HG02970 (cell line): ENCODE measurements around the gene ADAM17.
A peak's percentile ranks its signal among the peaks of the same experiment; 100 is the strongest.
"Not testable (repeated sequence)": the region's sequence is repeated elsewhere in the genome, so short reads cannot be mapped to it uniquely, and the experiment has no call there.

Source experiments
- ATAC-seq: cut with Tn5 transposase; IDR thresholded peaks from one replicate; pipeline ENCODE4 v1.9.1; 2021; ENCODE audit warnings: mild to moderate bottlenecking, moderate library complexity, moderate number of reproducible peaks; ENCODE audit not compliant: unreplicated experiment, low FRiP score

ADAM17 gene

DNA sequence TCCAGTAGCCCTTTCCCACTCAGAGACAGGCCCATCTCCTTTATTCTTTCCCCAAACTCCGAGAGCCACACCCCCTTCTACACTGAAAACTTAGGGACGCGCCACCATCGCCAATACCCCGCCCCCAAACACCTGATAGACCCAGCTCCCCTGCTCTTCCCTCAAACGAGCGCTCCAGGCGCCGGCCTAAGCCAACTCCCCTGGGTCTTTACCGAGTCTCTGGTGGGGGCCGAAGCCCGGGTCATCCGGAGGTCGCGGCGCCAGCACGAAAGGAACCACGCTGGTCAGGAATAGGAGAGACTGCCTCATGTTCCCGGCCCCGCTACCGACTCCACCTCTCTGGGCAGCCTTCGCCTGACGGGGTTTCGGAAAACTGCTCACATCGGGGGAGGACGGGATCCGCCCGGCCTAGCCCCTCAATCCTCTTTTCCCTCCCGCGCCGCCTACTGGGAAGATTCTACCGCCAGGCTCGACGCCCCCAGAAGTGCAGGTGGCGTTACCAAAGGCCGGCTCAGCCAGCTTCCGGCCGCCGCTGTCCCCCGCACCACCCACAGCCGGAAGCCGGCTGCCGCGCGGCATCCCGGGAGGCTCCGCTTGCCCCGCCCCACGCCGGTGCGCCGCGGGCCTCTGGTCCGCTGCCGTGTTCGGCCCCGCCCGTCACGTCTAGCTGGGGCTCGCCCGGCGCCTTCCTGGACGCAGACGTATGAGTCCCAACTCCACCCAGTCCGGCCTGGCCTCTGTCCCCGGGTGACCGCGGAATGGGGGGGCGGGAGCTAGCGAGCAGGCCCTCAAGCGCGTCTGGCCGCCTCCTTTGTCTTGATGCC is at the start of gene ADAM17:
TSS of gene ADAM17 (minus strand) at position 534 of the 824 bp plus-strand sequence. CDS start at position 309, 225 bp downstream.
- ATAC-seq, result peak; percentile 84

DNA sequence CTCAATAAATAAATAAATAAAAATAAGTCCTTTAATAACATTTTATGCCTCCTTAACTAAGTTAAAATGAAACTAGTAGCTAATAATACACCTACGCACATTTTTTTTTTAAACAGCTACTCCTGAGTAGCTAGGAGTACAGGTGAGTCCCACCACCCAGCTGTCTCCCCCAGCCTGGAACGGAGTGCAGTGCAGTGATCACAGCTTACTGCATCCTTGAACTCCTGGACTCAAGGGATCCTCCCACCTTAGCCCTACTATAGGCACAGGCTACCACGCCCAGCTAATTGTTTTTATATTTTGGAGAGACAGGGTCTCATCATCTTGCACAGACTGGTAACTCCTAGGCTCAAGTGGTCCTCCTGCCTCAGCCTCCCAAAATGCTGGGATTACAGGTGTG is 46.8 kb upstream of the ADAM17 start:
- no peak for ATAC-seq

DNA sequence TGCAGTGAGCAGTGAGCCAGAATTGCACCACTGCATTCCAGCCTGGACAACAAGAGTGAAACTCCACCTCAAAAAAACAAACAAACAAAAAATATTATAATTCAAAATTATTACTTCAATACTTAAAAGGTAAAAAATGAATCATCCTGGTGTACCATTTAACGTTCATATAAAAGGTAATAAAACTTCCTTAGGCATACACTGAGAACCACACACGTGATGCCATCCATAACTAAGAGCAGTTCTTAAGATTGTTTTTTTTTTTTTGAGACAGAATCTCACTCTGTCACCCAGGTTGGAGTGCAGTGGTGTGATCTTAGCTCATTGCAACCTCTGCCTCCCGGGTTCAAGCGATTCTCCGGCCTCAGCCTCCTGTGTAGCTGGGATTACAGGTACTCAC is 45.8 kb upstream of the ADAM17 start:
- no peak for ATAC-seq

DNA sequence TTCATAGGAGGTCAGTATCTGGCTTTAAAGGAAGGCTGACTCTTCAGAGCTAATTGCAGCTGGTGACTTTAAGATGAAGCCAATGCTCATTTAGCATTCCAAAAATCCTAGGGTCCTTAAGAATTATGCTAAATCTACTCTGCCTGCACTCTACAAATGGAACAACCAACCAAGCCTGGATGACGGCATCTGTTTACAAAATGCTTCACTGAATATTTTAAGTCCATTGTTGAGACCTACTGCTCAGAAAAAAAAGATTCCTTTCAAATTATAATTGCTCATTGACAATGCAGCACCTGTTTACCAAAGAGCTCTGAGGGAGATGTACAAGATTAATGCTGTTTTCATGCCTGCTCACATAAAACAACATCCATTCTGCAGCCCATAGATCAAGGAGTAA is 43.8 kb upstream of the ADAM17 start:
- ATAC-seq, result no peak

DNA sequence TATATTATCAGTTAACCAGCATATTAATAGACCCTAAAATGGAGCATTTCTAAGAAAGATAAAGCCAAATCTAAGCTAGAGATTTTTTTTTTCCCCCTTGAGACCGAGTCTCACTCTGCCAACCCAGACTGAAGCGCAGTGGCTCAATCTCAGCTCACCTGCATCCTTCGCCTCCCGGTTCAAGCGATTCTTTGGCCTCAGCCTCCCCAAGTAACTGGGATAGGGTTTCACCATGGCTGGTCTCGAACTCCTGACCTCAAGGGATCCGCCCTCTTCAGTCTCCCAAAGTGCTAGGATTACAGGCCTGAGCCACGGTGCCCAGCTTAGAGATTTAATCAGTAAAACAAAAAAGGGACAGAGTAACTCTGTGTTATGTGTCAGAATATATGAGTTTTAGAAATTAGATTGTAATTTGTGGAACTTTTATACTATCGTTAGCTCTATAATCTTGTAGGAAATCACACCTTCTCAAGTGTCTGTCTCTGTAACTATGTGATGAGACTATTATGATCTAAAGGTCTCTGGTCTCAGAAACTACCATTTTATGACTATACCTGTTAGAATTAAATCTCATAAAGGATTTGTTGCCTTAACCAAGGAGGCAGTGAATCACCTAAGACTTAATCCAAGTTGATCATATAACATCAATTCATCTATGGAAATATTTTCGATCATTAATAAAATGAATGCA is 41.1 kb upstream of the ADAM17 start:
- ATAC-seq, result no peak

DNA sequence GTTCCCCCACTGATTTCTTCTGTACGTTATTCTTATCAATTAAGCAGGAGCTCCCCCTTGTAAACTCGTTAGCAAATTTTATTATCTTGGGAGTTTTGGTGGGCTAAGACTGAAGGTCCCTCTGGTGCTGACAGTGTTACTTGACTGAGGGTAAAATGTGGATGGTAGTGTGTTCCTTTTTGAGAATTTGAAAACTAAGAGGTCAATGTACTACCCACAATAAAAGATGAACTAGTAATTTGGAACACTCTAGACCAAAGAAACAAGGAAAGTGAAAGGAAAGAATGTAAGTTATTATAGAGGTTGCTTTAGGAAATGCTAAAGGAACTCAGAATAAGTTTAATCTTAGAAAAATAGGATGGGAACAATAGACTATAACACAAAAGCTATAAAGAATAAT is 40.1 kb upstream of the ADAM17 start:
- ATAC-seq, result no peak

DNA sequence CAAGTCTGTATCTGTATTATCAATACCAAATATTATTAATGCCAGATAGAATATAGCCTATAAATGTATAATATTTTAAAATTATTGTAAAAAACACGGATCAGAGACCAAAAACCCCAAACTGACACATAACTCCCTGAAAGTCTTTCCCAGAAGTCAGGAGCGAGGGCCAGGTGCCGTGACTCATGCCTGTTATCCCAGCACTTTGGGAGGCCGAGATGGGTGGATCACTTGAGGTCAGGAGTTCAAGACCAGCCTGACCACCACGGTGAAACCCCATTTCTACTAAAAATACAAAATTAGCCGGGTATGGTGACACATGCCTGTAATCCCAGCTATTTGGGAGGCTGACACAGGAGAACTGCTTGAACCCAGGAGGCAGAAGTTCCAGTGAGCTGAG is 39.6 kb upstream of the ADAM17 start:
- not testable (repeated sequence) for ATAC-seq

DNA sequence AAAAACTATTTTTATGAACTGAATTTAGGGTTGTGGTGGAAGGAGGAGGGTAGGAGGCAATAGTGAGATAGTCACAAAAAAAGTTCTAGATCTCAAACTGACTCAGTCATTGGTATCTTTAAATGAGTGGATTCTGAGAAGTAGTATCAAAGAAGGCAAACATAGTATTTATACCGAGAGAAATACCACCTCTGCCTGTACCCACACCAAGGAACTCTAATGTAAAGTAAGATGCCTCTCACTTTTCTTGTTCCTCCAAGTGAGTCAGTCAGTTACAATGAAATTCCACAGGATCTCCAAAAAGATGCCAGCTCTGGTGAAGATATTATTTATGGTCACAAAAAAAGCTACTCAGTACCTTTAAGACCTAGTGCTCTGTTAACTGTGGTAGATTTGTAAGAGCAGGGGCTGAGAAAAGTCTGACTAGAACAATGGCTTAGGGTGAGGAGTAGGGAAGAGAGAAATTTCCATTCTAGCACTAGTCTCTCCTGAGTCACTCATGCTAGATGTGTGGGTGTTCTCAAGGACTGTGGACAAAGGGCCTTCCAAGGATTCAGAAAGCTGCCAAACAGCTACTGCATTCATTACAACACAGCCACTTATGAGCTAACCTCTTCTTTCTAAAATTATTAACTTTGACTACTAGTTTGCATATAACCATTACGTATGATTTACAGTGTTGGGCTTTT is 38.9 kb upstream of the ADAM17 start:
- ATAC-seq, result no peak

DNA sequence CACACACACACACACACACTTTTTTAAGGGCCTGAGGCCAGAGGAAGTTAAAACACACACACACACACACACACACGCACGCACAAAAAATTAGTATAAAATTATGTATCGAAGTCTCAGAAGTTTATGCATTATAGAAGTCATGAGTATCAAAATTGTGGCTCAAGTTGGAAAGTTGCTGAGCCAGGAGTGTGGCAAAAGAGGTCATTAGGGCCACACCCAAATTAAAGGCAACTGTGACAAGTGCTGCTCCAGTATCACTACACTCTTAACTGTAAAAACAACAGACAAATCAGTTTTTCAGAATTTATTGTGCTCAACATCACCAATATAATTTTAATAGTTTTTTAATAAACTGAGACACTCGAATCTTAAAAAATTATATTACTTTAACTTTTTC is 38.3 kb upstream of the ADAM17 start:
- ATAC-seq, result no peak

DNA sequence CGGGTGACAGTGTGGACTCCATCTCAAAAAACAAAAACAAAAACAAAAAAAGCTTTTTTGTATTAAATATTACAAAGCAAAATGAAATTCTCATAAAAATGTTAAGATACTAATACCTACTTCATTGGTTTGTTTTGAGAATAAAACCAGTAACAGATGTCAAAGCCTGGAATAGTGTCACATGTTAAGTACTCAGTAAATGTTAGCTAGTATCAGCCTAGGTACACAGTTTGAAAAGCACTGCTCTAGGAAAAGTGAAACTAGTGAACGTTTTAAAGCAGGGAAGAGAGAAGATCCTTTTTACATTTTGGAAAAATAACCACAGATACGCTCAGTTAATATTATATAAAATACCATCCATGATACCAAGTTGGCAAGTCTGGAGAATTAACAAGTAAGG is 37.1 kb upstream of the ADAM17 start:
- ATAC-seq, result no peak

DNA sequence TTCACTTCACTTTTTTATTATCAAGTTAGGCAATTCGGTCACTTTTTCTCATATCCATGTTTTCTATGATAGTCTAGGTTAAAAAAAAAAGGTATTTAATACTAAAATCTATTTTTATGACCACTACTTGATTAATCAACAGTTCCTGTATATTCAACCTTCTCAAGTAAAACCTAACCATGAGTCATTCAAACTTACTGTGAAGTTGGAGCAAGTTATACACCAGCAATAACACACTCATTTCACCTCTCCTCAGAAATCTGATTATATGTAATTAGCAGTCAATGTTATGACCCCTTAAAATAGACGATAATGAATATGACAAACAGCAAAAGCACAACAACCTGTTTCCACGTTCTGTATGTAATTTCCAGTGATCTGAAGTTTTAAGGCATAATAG is 35.0 kb upstream of the ADAM17 start:
- no peak for ATAC-seq

DNA sequence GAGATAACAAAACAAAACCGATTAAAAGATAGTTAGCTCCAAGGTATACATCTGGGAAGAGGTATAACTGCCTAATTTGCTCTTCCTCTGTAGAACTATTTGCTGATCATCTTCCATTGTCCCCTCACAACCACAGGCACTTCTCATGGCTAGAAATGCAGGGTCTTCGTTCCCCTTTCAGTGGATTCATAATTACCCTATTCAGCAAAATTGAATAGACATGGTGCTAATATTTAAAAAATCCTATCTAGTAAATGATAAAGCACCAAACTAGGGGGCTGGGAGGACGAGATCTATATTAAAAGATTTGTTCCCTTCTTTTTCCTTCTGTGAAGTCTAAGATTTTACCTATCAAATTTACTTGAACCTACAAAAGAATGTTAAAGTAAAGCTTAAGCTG is 30.8 kb upstream of the ADAM17 start:
- no peak for ATAC-seq

DNA sequence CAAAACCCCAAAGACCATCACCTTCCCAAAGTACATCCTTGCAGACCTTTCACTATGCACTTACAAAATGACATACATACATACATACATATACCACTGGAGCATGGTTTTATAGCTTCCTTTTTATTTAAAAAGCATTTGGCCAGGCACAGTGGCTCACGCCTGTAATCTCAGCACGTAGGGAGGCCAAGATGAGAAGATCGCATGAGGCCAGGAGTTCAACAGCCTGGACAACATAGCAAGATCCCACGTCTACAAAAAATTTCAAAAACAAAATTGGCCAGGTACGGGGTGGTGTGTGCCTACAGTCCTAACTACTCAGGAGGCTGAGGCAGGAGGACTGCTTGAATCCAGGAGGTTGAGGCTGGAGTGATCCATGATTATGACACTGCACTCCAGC is 29.9 kb upstream of the ADAM17 start:
- no peak for ATAC-seq

DNA sequence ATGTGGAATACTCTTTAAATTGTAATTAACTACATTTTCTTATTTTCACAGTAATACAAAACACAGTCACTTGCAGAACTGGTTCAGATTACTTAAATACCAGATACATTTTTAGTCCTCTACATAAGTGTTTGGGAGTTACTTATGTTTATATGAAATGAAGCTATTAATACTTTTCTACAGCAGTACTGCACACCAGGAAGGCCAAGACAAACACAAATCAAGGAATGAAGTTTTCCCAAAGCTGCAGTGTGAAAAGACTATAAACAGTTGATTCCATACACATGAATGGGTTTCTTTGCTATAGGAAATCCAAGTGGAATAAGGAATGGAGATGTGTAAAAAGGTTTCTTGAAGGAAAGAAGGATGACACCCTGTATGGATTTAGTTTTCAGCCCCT is 29.3 kb upstream of the ADAM17 start:
- not testable (repeated sequence) for ATAC-seq

DNA sequence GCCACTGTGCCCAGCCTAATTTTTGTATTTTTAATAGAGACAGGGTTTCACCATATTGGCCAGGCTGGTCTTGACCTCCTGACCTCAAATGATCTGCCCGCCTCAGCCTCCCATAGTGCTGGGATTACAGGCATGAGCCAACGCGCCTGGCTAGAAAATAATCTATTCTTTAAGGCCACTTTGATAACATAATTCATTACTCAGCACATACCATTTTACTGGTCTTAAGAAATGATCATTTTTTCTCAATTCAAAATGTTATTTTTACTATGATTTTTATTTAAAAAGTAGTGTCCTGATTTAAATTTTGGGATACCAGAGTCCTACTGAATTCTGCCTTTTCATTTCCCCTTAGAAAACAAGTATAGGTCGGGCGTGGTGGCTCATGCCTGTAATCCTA is 27.0 kb upstream of the ADAM17 start:
- ATAC-seq, result no peak

DNA sequence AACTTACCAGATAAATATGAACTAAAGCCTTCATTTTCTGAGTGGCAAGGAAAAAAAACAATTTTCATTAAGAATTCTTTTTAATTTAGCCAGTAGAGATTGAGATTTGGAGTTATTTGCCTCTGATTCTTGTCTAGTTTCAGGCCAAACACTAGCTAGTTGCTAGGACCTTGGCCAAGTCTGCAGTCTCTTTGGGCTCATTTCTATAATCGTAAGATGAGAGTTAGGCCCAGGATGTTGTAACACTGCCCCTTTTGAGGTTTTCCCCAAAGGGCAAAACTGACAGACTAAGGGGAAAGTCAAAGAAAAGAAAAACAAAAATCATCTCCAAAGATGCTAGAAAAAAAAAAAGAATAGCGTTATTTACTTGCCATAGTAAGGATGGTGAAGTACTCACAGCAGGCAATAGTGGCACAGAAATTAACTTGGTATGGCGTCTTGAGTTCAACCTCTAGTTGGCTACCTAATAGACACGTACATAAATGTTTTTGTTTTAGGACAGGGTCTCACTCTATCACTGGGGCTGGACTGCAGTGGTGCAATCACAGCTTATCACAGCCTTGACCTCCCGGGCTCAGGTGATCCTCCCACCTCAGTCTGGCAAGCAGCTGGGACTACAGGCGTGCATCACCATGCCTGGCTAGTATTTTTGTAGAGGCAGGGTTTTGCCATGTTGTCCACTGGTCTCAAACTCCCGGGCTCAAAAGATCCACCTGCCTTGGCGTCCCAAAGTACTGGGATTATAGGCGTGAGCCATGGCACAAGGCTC is 23.0 kb upstream of the ADAM17 start:
- no peak for ATAC-seq

DNA sequence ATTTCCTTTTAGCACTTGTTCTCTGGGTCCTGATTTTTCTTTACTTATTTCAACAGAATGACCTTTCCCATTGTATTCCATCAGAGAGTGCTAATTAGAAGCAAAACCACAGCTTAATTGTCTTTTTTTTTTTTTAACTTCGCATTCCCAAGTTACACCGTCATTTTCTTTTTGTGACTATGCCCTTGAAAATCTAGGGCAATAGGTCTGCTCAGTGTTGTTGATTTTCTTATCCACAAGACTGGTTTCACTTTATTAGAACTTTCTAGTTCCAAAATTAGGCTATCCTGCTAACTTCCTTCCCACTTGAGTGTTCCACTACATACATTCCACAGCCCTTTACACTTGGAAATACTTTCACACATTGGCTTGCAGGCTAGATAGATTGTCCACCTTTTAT is 18.7 kb upstream of the ADAM17 start:
- ATAC-seq, result no peak

DNA sequence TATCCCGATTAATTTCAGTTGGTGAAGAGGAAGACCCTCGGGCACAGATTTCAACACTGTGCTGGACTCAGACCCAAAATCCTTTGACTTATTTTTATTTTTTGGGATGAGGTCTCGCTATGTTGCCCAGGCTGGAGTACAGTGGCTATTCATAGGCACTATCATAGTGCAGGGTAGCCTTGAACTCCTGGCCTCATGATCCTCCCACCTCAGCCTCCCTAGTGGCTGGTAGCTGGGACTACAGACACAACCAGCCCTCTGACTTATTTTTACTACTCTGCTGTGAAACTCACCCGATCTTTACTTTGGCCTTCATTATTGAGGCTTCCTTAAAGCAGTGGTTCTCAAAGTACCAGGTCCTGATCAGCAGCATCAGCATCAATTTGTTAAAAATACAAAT is 18.2 kb upstream of the ADAM17 start:
- ATAC-seq, result no peak

DNA sequence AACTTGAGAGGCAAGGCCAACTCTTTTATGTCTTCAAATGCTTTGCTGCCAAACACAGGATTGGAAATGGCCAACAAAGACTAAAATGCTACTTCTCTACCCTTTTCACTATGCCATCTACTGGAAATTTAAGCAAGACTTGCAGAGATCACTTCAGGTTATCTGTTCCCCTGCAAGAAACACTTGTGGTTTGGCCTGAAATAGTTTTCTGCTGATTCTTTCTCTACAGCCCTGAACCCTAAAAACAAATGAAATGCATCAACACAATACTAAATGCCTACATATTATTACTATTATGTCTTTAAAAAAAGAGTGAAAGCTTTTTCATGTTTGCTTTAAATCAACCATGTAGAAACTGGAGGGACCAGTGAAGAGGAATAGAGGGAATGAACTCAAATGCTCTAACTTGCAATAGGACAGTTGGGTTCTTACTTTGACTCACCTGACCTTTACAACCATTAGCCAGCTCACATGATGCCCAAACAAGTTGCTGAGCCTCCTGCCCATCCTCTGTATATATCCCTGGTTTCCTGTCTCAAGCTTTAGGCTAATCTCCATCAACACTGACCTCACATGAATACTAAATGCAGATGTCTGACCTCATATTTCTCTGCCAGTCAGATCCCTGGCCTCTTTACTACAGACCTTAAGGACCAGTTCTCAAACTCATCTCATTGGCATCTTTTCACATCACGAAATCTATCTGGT is 17.5 kb upstream of the ADAM17 start:
- no peak for ATAC-seq
